Head of caudate nucleus (tissue), 42 donors: Measurements from ENCODE around the gene FGGY.
A peak's percentile ranks its signal among the peaks of the same experiment; 100 is the strongest.
"Not testable (repeated sequence)": the region's sequence is repeated elsewhere in the genome, so short reads cannot be mapped to it uniquely, and the experiment has no call there.

Source experiments
- DNase-seq, 42 donors: peaks; one replicate each; pipeline versions ENCODE4 v3.0.0 to v3.0.0-alpha.2; 2020 to 2021; ENCODE audit warnings: mixed read lengths in 7 of 42
- intact Hi-C: fragments of 100-400 bp; cut with DNase I; formaldehyde crosslinking; loops from one replicate; pipeline ENCODE4 v1.15.0; 2022

FGGY gene

DNA sequence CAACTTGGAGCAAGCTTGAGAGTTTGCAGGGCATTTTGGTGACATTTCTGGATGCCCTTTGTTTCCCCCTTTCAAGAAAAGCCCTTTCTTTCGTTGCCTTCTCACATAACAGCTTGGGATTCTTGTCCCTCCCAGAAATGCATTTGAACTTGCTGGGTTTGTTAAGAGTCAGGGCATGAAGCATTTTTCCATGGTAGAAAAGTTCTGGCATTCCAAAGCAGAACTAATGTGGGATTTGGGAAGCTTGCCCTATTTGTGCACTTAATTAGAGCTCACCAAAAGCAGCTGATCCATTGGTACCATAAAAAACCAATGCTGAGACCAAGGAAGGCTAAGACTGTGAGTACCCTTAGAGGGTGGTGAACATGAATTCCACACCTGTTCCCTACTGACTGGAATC lies 418.1 kb downstream of the FGGY start:
- intact Hi-C loops = no loop called here
- DNase-seq = peak in 1 of 42 donors; percentile 22

GRCh38 chr1:59716832-59717231 lies 419.9 kb downstream of the FGGY start:
- intact Hi-C loops = no loop called here
- DNase-seq = no peak

DNA sequence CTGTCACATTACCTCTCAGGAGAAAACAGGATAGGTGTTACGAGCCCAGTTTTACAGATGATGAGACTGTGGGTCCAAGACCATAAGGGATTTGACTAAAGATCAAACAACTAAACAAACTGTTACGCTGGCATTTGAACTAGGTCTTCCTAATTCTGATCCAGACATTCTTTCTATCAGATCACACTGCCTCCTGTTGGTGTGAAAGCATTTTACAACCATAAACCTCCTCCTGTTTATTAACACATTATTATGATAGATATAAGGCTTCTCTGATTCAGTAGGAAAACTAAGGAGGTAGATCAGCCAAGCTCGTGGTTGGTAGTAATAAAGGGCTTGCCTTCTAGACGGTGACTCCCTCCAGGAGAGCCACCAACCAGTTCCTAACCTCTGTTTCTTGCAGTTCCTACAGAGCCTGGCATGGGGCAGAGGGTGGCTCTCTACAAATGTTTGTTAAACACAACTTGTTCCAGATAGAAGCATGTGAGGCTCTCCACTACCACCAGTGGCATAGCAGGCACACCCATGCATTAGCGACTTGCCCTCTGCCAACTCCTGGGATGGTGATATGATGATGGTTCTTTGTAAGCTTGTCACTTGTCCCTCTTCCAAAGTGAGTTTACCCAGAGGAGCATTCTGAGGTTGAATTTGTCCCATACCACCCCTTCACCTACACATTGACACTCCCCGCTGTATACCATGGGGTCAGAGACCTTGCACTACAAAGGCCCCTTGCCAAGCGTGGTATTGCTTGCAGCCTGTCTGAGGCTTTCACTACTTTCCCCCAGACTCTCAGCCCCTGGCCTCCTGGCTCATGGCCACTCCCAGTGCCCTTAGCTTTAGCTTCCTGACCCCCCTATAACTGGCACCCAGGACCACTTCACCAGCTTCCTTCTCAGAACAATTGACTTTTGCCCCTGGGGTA lies 421.4 kb downstream of the FGGY start:
- peak in 1 of 42 donors; percentile 42 for DNase-seq
- intact Hi-C loops = no loop called here

- intact Hi-C loops = no loop called here
- peak in 1 of 42 donors; percentile 17 for DNase-seq
Observed at GRCh38 chr1:59718989-59719360, 422.1 kb downstream of the FGGY start.

DNA sequence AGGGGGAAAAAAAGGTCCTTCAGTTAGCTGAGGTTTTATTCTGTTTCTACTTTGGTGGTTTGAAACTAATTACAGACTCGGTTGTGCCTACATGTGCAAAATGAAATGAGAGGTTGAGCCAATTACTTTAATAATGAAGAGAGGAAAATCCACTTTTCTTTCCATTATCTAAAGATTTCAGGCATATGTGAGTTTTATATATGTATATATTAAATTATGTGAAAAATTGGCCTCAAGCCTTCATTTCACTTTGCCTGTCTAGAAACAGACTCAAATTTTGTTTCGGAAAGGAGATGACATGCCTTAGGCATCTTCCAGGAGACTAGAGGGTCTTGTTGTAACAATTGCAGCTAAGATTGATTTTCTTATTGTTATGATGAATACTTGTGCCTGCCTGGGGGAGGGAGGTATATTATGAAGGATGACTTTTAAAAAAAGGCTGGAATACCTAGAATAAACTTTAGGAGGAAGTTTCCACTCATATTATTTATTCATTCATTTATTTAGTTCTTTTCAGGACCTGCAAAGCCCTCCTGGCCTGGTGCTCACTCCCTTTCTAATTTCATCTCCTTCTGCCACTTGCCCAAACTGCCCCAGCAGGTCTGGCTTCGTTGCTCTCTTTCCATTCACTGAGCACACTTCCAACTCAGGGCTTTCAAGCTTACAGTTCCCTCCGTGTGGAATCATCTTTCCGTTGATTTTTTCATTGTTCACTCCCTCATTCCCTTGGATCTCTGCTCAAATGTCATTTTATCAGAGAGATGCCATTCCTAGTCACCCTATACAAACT lies 423.6 kb downstream of the FGGY start:
- intact Hi-C loops = no loop called here

DNA sequence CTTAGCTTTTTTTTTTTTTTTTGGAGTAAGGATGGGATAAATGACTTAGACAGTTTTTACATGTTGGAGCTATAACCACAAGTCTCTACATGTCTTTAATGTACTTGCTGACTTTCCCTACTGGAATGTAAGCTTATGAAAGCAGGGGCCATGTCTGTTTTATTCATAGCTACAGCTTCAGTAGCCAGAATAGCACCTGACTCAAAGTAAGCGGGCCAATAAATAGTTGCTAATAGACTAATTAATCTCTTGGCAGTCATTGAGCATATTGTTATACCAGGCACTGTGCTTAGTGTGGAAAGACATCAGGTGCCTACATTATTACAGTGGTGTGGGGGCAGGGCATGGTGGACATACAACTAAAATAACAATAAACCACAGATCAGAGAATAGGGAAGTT lies 433.4 kb downstream of the FGGY start:
- intact Hi-C loops = no loop called here
- DNase-seq = peak in 1 of 42 donors; percentile 27

More for the DNA sequence above, 423.6 kb downstream of the FGGY start:
- DNase-seq = peak in 1 of 42 donors; percentile 41

DNA sequence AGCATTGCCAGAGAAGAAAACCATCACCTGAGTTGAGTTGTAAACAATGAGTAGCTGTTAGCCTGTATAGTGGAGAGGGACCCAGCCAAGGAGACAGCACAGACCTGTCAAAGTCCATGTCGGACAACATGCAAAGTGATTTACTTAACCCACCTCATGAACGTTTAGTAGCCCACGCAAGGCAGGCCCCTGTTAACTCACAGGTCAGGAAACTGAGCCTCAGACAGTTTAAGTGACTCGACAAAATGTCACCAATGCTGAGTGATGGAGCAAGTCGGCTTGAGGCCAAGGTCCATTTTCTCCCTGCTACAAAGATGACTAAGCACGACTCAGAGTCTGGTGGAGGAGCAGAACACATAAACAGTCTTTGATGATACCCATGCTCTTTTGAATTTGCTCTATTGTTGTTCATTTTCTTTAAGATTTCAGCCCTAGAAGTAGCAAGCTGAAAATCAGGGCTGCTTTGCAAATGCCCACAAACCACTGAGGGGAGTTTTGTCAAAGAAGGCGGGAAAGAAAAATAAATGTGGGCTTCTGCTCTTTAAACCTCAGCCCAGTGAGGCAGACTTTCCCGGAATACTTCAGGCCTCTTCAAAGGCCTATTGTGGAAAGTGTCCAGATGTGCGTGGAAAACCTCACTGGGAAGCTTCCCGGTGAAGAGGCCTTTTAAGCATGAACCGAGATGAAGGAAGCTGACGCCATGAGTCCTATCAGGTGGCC lies 434.0 kb downstream of the FGGY start:
- peak in 34 of 42 donors; percentile 19 to 86 (median 52) for DNase-seq
- intact Hi-C loops = no loop called here

- DNase-seq = no peak
- intact Hi-C loops = no loop called here
Observed at GRCh38 chr1:59731591-59731990, 434.7 kb downstream of the FGGY start.

- DNase-seq = peak in 1 of 42 donors; percentile 37
- intact Hi-C loops = no loop called here
Observed at GRCh38 chr1:59732214-59732955, 435.5 kb downstream of the FGGY start.

DNA sequence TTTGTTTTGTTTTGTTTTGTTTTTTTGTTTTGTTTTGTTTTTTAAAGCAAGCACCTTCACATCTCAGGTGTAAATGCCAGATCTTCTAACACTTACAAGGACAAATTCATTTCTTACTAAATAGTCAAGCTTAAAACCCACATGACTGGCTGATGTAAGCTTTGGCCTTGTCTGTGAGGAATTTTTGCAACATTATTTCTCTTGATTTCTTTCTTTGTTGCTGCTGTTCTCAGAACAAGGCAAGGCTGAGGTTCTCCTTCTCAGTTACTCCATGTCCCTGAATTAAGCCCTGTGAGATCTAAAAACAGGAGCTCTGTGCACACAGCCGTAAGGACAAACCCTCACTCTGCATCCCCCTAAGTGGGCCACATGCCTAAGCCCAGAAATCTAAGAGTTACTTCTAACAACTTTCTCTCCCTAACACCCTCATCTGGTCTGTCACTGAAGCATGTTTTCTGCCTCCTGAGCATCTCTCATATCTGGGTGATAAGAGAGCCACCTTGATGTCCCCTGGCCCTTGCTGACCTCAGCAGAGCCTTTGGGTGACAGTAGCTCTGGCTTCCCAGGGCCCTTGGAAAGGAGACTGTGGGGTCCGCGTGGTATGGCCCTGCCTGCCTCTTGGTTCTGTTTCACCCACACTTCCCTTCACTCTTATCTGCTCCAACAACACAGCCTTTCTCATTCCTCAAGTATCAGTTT lies 436.7 kb downstream of the FGGY start:
- peak in 1 of 42 donors; percentile 34 for DNase-seq
- intact Hi-C loops = no loop called here

DNA sequence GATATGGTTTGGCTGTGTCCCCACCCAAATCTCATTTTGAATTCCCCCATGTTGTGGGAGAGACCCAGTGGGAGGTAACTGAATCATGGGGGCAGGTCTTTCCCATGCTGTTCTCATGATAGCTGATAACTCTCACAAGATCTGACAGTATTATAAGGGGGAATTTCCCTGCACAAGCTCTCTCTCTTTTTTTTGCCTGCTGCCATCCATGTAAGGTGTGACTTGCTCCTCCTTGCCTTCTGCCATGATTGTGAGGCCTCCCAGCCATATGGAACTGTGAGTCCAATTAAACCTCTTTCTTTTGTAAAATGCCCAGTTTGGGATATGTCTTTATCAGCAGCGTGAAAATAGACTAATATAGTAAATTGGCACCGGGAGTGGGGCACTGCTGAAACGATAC lies 439.0 kb downstream of the FGGY start:
- intact Hi-C loops = not testable (repeated sequence)
- DNase-seq = peak in 1 of 42 donors; percentile 18

DNA sequence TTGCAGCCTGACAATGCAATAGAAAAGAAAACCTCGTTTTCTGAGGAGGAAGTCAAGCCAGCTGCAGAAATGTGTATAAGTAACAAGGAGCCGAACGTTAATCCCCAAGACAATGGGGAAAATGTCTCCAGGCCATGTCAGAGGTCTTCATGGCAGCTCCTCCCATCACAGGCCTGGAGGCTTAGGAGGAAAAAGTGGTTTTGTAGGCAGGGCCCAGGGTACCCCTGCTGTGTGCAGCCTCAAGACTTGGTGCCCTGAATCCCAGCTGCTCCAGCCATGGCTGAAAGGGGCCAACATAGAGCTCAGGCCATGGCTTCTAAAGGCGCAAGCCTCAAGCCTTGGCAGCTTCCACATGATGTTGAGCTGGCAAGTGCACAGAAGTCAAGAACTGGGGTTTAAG lies 439.9 kb downstream of the FGGY start:
- peak in 1 of 42 donors; percentile 13 for DNase-seq
- intact Hi-C loops = no loop called here

DNA sequence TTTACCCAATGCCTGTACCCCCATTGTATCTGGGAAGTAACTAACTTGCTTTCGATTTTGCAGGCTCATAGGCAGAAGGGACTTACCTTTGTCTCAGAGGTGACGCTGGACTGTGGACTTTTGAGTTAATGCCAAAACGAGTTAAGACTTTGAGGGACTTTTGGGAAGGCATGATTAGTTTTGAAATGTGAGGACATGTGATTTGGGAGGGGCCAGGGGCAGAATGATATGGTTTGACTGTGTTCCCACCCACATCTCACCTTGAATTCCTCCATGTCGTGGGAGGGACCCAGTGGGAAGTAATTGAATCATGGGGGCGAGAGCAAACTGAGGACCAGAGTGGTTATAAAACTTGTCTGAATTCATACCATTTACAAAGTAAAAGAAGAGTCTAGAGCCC lies 440.7 kb downstream of the FGGY start:
- intact Hi-C loops = no loop called here
- DNase-seq = peak in 14 of 42 donors; percentile 15 to 67 (median 44)

- intact Hi-C loops = no loop called here
- peak in 1 of 42 donors; percentile 21 for DNase-seq
Observed at GRCh38 chr1:59738152-59738551, 441.3 kb downstream of the FGGY start.

GRCh38 chr1:59738591-59739015 lies 441.7 kb downstream of the FGGY start:
- intact Hi-C loops = no loop called here
- no peak for DNase-seq

- DNase-seq = no peak
- intact Hi-C loops = no loop called here
Observed at GRCh38 chr1:59739111-59739510, 442.2 kb downstream of the FGGY start.

DNA sequence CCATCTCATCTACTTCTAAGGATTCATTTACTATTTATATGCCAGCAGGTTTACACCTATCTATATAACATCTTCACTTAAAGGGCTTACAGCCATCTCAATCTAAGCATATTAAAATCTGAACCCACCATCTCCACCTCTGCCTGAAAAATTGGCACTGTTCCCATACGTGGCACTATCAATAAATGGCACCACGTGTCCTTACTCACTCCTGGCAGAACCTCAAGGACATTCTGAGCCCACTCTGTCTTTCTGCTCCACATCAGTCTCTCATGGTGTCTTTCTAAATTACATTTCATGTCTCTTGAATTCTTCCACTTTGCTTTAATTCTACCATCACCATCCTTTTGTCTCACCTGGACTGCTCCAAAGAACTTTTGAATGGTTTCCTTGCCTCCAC lies 445.6 kb downstream of the FGGY start:
- DNase-seq = peak in 1 of 42 donors; percentile 27
- intact Hi-C loops = no loop called here
